MG63 (cell line): ENCODE results near the gene HOATZ. TPM values are rescaled to one million over a fixed set of nuclear protein-coding genes. Genes with fewer than 3 reads are reported as not detected.

Source experiments
- DNase-seq: peaks from one replicate; pipeline ENCODE4 v3.0.0-alpha.2; 2020
- H3K27me3 ChIP-seq: fragments of 250-450 bp; sonication (Bioruptor Pico); 2 replicates; pipeline ENCODE4 v1.5.1; 2020; ENCODE audit warnings: mild to moderate bottlenecking, moderate library complexity
- H3K36me3 ChIP-seq: fragments of 250-450 bp; sonication (Bioruptor Pico); 2 replicates; pipeline ENCODE4 v1.5.1; 2020; ENCODE audit warnings: mild to moderate bottlenecking, moderate library complexity
- H3K4me3 ChIP-seq: fragments of 250-450 bp; sonication (Bioruptor Pico); 2 replicates; pipeline ENCODE4 v1.5.1; 2020; ENCODE audit warnings: mild to moderate bottlenecking, moderate library complexity
- H3K9me3 ChIP-seq: fragments of 250-450 bp; sonication (Bioruptor Pico); 2 replicates; pipeline ENCODE4 v1.5.1; 2020; ENCODE audit warnings: mild to moderate bottlenecking, moderate library complexity
- total RNA-seq: library from RNA; depleted of rRNA; stranded (reverse); fragments of >200 nt; shearing (Covaris generic); gene quantifications from 2 replicates; pipeline ENCODE4 v1.2.3, GENCODE V29; 2014; ENCODE audit warnings: low replicate concordance

Gene HOATZ
- total RNA-seq, 1 experiment from 2014 or later = not detected

DNA sequence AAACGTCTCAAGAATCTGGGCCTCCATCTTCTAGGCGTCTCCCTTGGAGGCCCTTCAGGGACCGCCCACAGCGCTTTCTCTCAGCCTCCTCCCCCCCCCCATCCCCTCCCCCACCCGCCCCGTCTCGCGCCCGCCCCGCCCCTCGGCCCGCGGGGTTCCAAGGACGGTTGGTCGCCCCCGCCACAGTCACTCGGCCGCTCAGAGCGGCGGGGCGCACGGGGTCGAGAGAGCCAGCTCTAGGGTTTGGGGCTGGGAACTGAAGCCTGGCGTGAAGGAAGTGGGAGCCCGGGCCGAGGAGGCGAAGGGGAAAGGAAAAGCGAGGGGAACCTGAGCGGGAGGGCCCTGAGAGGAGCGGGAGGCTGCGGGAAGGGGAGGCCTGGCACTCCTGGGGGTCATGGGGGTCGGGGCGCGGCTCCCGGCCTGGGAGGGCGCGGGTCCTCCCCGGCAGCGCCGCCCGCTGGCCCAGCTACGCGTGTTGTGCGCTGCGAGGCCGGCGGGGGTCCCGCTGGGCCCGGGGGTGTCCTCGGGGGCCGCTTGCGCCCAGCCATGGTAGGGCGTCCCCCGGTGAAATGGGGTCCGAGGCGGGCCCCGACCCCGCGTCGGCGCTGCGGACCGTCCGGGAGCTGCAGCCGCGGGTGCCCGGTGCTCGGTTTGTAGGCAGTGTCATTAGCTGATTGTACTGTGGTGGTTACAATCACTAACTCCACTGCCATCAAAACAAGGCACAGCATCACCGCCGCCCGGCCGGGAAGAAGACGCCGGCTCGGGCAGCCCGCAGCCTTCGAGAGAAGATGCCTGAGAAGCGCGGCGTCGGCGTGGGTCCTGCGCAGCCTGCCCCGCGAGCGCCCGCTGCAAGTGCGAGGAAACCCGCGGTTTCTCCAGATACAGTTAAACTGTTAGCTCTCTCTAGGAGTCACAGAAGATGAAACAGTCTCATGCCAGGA lies 2.0 kb upstream of the HOATZ start, which contains the start of gene BTG4:
TSS of gene BTG4 (minus strand) at position 91 of the 944 bp plus-strand sequence. CDS start 13,610 bp downstream, outside the sequence.
- no peaks in the 10 kb centered on the region for H3K27me3 ChIP-seq
- DNase-seq = peak; percentile 26
- H3K4me3 ChIP-seq = peak within 1 kb of the TSS; percentile 17; the same call in 1 of the 2 replicates
- no peaks in the 10 kb centered on the region for H3K9me3 ChIP-seq
- no peaks in the 10 kb centered on the region for H3K36me3 ChIP-seq

GRCh38 chr11:111513240-111513605 lies 1.4 kb upstream of the HOATZ start:
- DNase-seq = no peak
- Histone ChIP-seq H3K9me3 (no peaks in the 10 kb centered on the region), H3K36me3 (no peaks in the 10 kb centered on the region), H3K27me3 (no peaks in the 10 kb centered on the region), H3K4me3 (no peak overlapping the region)

- H3K4me3 ChIP-seq = no peak overlapping the region
- DNase-seq = no peak
- no peaks in the 10 kb centered on the region for H3K27me3 ChIP-seq
Measured at GRCh38 chr11:111515591-111515990, 1.0 kb downstream of the HOATZ start.

DNA sequence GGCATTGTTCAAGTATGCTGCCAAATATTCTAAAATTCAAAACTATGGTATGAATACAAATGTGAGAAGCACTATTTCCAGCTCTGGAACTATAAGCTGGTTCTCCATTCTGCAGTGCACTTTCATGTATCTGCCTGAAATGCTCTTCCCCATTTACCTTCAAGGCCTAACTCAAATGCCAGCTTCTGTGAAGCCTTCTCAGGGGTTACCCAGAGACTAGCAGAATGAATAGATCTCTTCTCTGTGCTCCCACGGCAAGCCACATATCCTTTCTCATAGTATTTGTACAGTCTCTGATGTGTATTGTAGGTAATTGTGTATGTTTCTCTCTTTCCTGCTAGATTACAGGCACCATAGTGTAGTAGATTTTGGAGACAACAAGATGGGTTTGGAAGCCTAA lies 4.1 kb downstream of the HOATZ start:
- Histone ChIP-seq H3K4me3 (no peak overlapping the region), H3K9me3 (no peaks in the 10 kb centered on the region), H3K36me3 (no peaks in the 10 kb centered on the region), H3K27me3 (no peaks in the 10 kb centered on the region)
- no peak for DNase-seq

More at GRCh38 chr11:111515591-111515990, 1.0 kb downstream of the HOATZ start:
- Histone ChIP-seq H3K9me3 (no peaks in the 10 kb centered on the region), H3K36me3 (no peaks in the 10 kb centered on the region)

- Histone ChIP-seq H3K4me3 (no peak overlapping the region), H3K9me3 (no peaks in the 10 kb centered on the region), H3K27me3 (no peaks in the 10 kb centered on the region), H3K36me3 (no peaks in the 10 kb centered on the region)
- DNase-seq = no peak
Measured at GRCh38 chr11:111520560-111520959, 6.0 kb downstream of the HOATZ start.

GRCh38 chr11:111521135-111521534 lies 6.6 kb downstream of the HOATZ start:
- Histone ChIP-seq H3K9me3 (no peaks in the 10 kb centered on the region), H3K36me3 (no peaks in the 10 kb centered on the region), H3K4me3 (no peak overlapping the region), H3K27me3 (no peaks in the 10 kb centered on the region)
- DNase-seq = no peak

GRCh38 chr11:111522426-111522825 lies 7.8 kb downstream of the HOATZ start:
- no peaks in the 10 kb centered on the region for H3K36me3 ChIP-seq
- H3K9me3 ChIP-seq = no peaks in the 10 kb centered on the region
- no peak overlapping the region for H3K4me3 ChIP-seq
- no peaks in the 10 kb centered on the region for H3K27me3 ChIP-seq
- no peak for DNase-seq

DNA sequence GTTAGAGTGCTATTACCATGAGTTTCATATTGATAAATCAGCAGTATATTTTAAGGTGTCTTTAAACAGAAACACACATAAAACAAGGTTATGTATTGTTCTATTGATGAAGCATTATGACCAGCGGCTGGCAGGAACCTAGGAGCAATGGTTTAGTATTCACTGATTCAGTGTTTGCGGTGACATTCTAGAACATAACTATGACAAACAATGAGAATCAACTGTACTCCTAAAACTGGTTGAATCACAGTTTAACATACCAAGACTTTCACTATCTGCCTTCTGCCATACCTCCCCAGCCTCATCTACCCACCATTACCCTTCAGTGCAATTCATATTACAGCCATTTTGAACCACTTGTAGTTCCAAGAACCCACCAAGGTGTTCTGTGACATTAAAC lies 8.8 kb downstream of the HOATZ start:
- H3K27me3 ChIP-seq = no peaks in the 10 kb centered on the region
- H3K9me3 ChIP-seq = no peaks in the 10 kb centered on the region
- no peaks in the 10 kb centered on the region for H3K36me3 ChIP-seq
- no peak for DNase-seq
- no peak overlapping the region for H3K4me3 ChIP-seq

DNA sequence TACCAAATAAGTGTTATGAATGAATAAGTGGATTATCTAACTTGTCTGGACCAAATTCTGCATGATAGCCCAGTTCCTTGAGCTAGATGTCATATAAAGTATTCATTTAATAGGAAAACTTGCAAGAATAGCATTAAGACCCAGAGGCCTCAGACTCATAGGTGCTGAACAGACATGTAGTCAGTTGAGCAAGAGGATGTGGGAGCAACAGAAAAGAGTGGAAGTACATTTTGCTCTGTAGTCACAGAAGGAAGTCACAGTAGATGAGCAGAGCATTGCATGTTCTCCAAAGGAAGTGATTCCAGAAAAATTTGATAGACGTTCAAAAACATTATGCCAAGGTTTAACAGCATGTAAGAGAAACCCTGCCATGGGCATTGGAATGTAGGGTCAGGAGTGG lies 9.5 kb downstream of the HOATZ start:
- H3K4me3 ChIP-seq = no peak overlapping the region
- no peak for DNase-seq
- H3K27me3 ChIP-seq = no peaks in the 10 kb centered on the region
- no peaks in the 10 kb centered on the region for H3K9me3 ChIP-seq
- H3K36me3 ChIP-seq = no peaks in the 10 kb centered on the region

DNA sequence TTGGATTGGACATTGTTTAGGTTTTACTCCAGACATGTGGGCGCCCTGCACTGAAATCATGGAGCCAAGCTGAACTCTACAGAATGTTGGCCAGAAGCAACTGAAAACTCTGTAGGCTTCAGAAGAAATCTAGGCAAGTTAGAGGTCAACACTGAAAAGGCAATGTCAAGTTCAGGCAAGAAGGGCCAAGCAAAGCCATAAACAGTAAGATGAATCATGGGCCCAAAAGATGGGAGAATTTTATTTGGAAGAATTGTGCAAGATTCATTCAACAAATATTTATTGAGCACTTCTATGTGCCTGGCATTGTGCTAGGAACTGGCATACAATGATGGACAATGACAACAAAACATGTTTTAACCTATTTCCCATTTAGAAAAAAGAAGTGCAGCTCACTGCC lies 10.9 kb downstream of the HOATZ start:
- DNase-seq = peak; percentile 32
- Histone ChIP-seq H3K4me3 (no peak overlapping the region), H3K27me3 (no peaks in the 10 kb centered on the region), H3K36me3 (no peaks in the 10 kb centered on the region), H3K9me3 (no peaks in the 10 kb centered on the region)

DNA sequence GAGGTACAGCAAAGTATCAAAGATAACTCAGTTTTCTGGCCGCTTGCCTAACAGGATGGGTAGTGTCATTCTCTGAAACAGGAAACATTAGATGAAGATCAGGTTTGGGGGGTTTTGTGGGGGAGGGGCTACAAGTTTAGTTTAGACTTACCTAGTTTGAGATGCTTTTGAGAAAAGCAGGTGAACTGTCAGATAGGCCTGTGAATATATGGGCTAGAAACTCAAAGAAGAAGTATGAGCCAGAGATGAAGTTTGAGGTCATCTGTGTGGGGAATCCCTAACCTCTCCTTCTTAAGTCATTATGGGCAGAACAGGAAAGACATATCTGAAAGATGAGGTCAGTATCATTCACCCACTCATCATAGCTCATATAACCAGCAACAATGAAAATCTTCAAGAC lies 11.9 kb downstream of the HOATZ start:
- Histone ChIP-seq H3K9me3 (no peaks in the 10 kb centered on the region), H3K36me3 (no peaks in the 10 kb centered on the region), H3K4me3 (no peak overlapping the region), H3K27me3 (no peaks in the 10 kb centered on the region)
- no peak for DNase-seq

- no peak overlapping the region for H3K4me3 ChIP-seq
- H3K36me3 ChIP-seq = no peaks in the 10 kb centered on the region
- DNase-seq = no peak
- H3K9me3 ChIP-seq = 0 out of 2 replicates have a peak, but pooled peaks cover 4% of the 10 kb centered on the region
- H3K27me3 ChIP-seq = no peaks in the 10 kb centered on the region
Measured at GRCh38 chr11:111527279-111527678, 12.7 kb downstream of the HOATZ start.

DNA sequence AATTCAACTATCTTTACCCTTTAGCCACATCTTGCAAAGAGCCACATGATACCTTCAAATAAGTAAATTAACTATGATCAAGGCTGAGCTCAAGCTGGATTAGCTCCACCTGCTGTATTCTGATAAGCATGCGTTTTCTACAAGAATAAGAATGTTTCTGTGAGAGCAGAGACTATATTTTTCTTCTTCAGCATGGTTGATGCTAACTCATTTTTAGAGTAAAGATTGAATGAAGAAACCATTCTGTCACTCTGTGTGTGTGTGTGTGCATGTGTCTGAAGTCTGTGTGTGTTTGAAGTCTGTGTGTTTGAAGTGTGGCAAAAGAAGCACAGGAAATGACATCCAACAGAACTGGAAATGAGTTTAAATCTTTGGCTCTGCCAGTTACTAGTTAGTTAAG lies 14.0 kb downstream of the HOATZ start:
- Histone ChIP-seq H3K27me3 (no peaks in the 10 kb centered on the region), H3K36me3 (no peaks in the 10 kb centered on the region), H3K4me3 (no peak overlapping the region), H3K9me3 (0 out of 2 replicates have a peak, but pooled peaks cover 5% of the 10 kb centered on the region)
- DNase-seq = no peak

GRCh38 chr11:111530091-111530490 lies 15.5 kb downstream of the HOATZ start:
- Histone ChIP-seq H3K9me3 (0 out of 2 replicates have a peak, but pooled peaks cover 5% of the 10 kb centered on the region), H3K36me3 (no peaks in the 10 kb centered on the region), H3K27me3 (no peaks in the 10 kb centered on the region), H3K4me3 (no peak overlapping the region)
- DNase-seq = no peak

GRCh38 chr11:111531136-111531535 lies 16.6 kb downstream of the HOATZ start:
- Histone ChIP-seq H3K4me3 (no peak overlapping the region), H3K36me3 (no peaks in the 10 kb centered on the region), H3K27me3 (no peaks in the 10 kb centered on the region), H3K9me3 (0 out of 2 replicates have a peak, but pooled peaks cover 5% of the 10 kb centered on the region)
- no peak for DNase-seq

GRCh38 chr11:111531687-111532364 lies 17.2 kb downstream of the HOATZ start:
- Histone ChIP-seq H3K36me3 (no peaks in the 10 kb centered on the region), H3K9me3 (0 out of 2 replicates have a peak, but pooled peaks cover 5% of the 10 kb centered on the region), H3K4me3 (no peak overlapping the region), H3K27me3 (no peaks in the 10 kb centered on the region)
- peak; percentile 88 for DNase-seq

DNA sequence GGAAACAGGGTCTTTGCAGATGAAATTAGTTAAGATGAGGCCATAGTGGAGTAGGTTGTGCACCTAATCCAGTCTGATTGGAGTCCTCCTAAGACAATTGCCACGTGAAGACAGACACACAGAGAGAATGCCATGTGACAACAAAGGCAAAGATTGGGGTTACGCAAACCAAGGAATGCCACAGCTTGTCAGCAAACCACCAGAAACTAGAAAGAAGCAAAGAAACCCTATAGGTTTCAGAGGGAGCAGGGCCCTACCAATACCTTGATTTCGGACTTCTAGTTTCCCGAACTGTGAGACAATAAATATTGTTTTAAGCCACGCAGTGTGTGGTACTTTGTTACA lies 17.8 kb downstream of the HOATZ start:
- H3K9me3 ChIP-seq = 0 out of 2 replicates have a peak, but pooled peaks cover 5% of the 10 kb centered on the region
- no peak for DNase-seq
- no peaks in the 10 kb centered on the region for H3K27me3 ChIP-seq
- no peak overlapping the region for H3K4me3 ChIP-seq
- H3K36me3 ChIP-seq = no peaks in the 10 kb centered on the region
